OCI-LY7 (cell line): ENCODE results near the gene GAK.

Experiments
- EZH2phosphoT487 ChIP-seq: fragments of 200-600 bp; sonication (generic); IDR thresholded peaks from 2 replicates; pipeline ENCODE4 v1.6.1; 2018; ENCODE audit warnings: low read depth, borderline replicate concordance, mild to moderate bottlenecking, mixed run types, antibody characterized with exemption, low read length, moderate library complexity, mixed read lengths
- TF ChIP-seq, protein P1 (sequence below): fragments of 200-600 bp; sonication (generic); conservative IDR thresholded peaks from 2 replicates; pipeline ENCODE4 v1.5.1; 2014; ENCODE audit warnings: mild to moderate bottlenecking, antibody characterized with exemption, low read length, moderate library complexity, mixed read lengths

DNA sequence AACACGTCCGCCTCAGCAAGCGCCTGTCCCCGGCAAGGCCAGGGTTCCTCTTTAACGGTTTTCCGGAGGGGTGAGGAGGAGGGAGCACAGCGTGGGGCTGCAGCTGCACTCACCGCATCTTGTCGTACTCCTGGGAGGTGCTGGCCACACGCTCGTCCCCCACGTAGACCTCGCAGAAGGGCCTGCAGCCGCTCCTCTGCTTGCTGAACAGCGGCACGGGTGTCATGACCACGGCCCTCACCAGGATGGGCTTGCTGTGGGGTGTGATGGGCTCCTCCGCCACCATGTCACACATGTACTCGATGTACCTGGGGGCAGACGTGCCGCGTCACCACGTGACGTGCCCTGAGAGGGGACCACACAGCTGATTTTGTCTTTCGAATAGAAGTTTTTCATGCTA lies 54.6 kb downstream of the GAK start:
- TF ChIP-seq, protein P1, sequence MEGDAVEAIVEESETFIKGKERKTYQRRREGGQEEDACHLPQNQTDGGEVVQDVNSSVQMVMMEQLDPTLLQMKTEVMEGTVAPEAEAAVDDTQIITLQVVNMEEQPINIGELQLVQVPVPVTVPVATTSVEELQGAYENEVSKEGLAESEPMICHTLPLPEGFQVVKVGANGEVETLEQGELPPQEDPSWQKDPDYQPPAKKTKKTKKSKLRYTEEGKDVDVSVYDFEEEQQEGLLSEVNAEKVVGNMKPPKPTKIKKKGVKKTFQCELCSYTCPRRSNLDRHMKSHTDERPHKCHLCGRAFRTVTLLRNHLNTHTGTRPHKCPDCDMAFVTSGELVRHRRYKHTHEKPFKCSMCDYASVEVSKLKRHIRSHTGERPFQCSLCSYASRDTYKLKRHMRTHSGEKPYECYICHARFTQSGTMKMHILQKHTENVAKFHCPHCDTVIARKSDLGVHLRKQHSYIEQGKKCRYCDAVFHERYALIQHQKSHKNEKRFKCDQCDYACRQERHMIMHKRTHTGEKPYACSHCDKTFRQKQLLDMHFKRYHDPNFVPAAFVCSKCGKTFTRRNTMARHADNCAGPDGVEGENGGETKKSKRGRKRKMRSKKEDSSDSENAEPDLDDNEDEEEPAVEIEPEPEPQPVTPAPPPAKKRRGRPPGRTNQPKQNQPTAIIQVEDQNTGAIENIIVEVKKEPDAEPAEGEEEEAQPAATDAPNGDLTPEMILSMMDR, result no peak
- no peak for TF ChIP-seq EZH2phosphoT487
